SK-N-SH treated with all-trans-retinoic acid at 6 μM for 48 hours (cell line): Measurements from ENCODE around the gene ROBO2.

Experiments used
- ATAC-seq: fragments of 200-7000 bp; cut with Tn5 transposase; 3 replicates; pipeline ENCODE4 v1.9.1; 2020; ENCODE audit warnings: mild to moderate bottlenecking, moderate library complexity
- ARNTL ChIP-seq: fragments of 450-650 bp; formaldehyde crosslinking; IDR thresholded peaks from 2 replicates; pipeline ENCODE4 v1.5.0; 2020; ENCODE audit warnings: low read depth, mild to moderate bottlenecking, moderate library complexity, borderline replicate concordance
- ESRRG ChIP-seq: fragments of 250-450 bp; sonication (Bioruptor Pico); IDR thresholded peaks from 2 replicates; pipeline ENCODE4 v1.6.1; 2021; ENCODE audit warnings: mild to moderate bottlenecking
- GLIS3 ChIP-seq: fragments of 250-450 bp; sonication (Bioruptor Pico); IDR thresholded peaks from 2 replicates; pipeline ENCODE4 v1.5.0; 2020; ENCODE audit warnings: mild to moderate bottlenecking, moderate library complexity
- ISL1 ChIP-seq: fragments of 250-450 bp; sonication (Bioruptor Pico); IDR thresholded peaks from 2 replicates; pipeline ENCODE4 v2.1.2; 2022; ENCODE audit warnings: mild to moderate bottlenecking, moderate library complexity
- PPARA ChIP-seq: fragments of 250-450 bp; sonication (Bioruptor Pico); IDR thresholded peaks from 2 replicates; pipeline ENCODE4 v1.5.0; 2020; ENCODE audit warnings: mild to moderate bottlenecking, borderline replicate concordance
- RARB ChIP-seq: fragments of 250-450 bp; sonication (Bioruptor Pico); IDR thresholded peaks from 2 replicates; pipeline ENCODE4 v1.8.0; 2021; ENCODE audit warnings: mild to moderate bottlenecking, moderate library complexity
- SNAI2 ChIP-seq: fragments of 250-450 bp; sonication (Bioruptor Pico); IDR thresholded peaks from 2 replicates; pipeline ENCODE4 v1.5.0; 2020; ENCODE audit warnings: mild to moderate bottlenecking, moderate library complexity
- TCF4 ChIP-seq: fragments of 250-450 bp; sonication (Bioruptor Pico); IDR thresholded peaks from 2 replicates; pipeline ENCODE4 v1.8.0; 2021; ENCODE audit warnings: mild to moderate bottlenecking, moderate library complexity, borderline replicate concordance
- TOX ChIP-seq: fragments of 250-450 bp; sonication (Bioruptor Pico); IDR thresholded peaks from 2 replicates; pipeline ENCODE4 v1.8.0; 2021; ENCODE audit warnings: mild to moderate bottlenecking, moderate library complexity, borderline replicate concordance
- ZFP30 ChIP-seq: fragments of 450-650 bp; formaldehyde crosslinking; IDR thresholded peaks from 2 replicates; pipeline ENCODE4 v1.5.0; 2022; ENCODE audit warnings: mild to moderate bottlenecking, moderate library complexity
- ZNF8 ChIP-seq: fragments of 450-650 bp; formaldehyde crosslinking; IDR thresholded peaks from 2 replicates; pipeline ENCODE4 v1.5.0; 2020; ENCODE audit warnings: mild to moderate bottlenecking, moderate library complexity
- TF ChIP-seq, protein P1 (sequence below): fragments of 250-450 bp; sonication (Bioruptor Pico); IDR thresholded peaks from 2 replicates; pipeline ENCODE4 v1.5.1; 2021; ENCODE audit warnings: mild to moderate bottlenecking, moderate library complexity
- TF ChIP-seq, protein P2 (sequence below): fragments of 250-450 bp; sonication (Bioruptor Pico); IDR thresholded peaks from 2 replicates; pipeline ENCODE4 v1.5.0; 2020; ENCODE audit warnings: mild to moderate bottlenecking, moderate library complexity
- TF ChIP-seq, protein P3 (sequence below): fragments of 250-450 bp; sonication (Bioruptor Pico); IDR thresholded peaks from 2 replicates; pipeline ENCODE4 v1.8.0; 2021; ENCODE audit warnings: low read depth, mild to moderate bottlenecking, moderate library complexity, borderline replicate concordance
- TF ChIP-seq, protein P4 (sequence below): fragments of 250-450 bp; sonication (Bioruptor Pico); IDR thresholded peaks from 2 replicates; pipeline ENCODE4 v1.5.1; 2020; ENCODE audit warnings: low read depth, mild to moderate bottlenecking, moderate library complexity

ROBO2 gene

DNA sequence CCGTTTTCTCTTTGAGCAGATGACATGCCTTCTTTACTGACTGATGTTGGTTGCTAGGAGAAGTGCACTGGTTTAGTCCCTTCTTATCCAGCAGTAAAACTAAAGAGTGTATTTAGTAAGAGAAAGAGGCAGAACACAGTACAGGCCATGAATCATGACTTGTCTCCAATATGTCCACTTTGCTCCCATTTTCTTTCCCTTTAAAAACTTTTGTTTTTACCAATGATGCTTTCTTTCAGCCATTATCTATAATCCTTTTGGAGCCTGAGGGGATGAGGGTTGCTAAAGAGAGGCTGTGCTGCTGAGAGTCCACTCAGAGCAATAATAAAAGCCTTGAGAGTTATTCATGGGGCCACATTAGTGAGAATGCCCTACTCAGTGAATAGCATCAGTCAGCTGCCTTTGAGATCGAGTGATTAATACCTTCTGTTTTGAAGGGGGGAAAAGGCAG, 12.2 kb downstream of the ROBO2 start:
- no peak for ATAC-seq
- TF ChIP-seq, protein P1, sequence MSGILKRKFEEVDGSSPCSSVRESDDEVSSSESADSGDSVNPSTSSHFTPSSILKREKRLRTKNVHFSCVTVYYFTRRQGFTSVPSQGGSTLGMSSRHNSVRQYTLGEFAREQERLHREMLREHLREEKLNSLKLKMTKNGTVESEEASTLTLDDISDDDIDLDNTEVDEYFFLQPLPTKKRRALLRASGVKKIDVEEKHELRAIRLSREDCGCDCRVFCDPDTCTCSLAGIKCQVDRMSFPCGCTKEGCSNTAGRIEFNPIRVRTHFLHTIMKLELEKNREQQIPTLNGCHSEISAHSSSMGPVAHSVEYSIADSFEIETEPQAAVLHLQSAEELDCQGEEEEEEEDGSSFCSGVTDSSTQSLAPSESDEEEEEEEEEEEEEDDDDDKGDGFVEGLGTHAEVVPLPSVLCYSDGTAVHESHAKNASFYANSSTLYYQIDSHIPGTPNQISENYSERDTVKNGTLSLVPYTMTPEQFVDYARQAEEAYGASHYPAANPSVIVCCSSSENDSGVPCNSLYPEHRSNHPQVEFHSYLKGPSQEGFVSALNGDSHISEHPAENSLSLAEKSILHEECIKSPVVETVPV (CRISPR knock-in tag) = no peak
- TF ChIP-seq GLIS3 (CRISPR knock-in tag) (no peak), ARNTL (no peak), TOX (CRISPR knock-in tag) (no peak), ISL1 (CRISPR knock-in tag) (no peak), ZFP30 (CRISPR knock-in tag) (no peak), ZNF8 (CRISPR knock-in tag) (no peak)
- TF ChIP-seq, protein P2, sequence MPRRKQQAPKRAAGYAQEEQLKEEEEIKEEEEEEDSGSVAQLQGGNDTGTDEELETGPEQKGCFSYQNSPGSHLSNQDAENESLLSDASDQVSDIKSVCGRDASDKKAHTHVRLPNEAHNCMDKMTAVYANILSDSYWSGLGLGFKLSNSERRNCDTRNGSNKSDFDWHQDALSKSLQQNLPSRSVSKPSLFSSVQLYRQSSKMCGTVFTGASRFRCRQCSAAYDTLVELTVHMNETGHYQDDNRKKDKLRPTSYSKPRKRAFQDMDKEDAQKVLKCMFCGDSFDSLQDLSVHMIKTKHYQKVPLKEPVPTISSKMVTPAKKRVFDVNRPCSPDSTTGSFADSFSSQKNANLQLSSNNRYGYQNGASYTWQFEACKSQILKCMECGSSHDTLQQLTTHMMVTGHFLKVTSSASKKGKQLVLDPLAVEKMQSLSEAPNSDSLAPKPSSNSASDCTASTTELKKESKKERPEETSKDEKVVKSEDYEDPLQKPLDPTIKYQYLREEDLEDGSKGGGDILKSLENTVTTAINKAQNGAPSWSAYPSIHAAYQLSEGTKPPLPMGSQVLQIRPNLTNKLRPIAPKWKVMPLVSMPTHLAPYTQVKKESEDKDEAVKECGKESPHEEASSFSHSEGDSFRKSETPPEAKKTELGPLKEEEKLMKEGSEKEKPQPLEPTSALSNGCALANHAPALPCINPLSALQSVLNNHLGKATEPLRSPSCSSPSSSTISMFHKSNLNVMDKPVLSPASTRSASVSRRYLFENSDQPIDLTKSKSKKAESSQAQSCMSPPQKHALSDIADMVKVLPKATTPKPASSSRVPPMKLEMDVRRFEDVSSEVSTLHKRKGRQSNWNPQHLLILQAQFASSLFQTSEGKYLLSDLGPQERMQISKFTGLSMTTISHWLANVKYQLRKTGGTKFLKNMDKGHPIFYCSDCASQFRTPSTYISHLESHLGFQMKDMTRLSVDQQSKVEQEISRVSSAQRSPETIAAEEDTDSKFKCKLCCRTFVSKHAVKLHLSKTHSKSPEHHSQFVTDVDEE (CRISPR knock-in tag) = no peak
- TF ChIP-seq, protein P3, sequence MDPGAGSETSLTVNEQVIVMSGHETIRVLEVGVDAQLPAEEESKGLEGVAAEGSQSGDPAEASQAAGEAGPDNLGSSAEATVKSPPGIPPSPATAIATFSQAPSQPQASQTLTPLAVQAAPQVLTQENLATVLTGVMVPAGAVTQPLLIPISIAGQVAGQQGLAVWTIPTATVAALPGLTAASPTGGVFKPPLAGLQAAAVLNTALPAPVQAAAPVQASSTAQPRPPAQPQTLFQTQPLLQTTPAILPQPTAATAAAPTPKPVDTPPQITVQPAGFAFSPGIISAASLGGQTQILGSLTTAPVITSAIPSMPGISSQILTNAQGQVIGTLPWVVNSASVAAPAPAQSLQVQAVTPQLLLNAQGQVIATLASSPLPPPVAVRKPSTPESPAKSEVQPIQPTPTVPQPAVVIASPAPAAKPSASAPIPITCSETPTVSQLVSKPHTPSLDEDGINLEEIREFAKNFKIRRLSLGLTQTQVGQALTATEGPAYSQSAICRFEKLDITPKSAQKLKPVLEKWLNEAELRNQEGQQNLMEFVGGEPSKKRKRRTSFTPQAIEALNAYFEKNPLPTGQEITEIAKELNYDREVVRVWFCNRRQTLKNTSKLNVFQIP (CRISPR knock-in tag) = no peak
- TF ChIP-seq, protein P4, sequence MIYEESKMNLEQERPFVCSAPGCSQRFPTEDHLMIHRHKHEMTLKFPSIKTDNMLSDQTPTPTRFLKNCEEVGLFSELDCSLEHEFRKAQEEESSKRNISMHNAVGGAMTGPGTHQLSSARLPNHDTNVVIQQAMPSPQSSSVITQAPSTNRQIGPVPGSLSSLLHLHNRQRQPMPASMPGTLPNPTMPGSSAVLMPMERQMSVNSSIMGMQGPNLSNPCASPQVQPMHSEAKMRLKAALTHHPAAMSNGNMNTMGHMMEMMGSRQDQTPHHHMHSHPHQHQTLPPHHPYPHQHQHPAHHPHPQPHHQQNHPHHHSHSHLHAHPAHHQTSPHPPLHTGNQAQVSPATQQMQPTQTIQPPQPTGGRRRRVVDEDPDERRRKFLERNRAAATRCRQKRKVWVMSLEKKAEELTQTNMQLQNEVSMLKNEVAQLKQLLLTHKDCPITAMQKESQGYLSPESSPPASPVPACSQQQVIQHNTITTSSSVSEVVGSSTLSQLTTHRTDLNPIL (CRISPR knock-in tag) = no peak

DNA sequence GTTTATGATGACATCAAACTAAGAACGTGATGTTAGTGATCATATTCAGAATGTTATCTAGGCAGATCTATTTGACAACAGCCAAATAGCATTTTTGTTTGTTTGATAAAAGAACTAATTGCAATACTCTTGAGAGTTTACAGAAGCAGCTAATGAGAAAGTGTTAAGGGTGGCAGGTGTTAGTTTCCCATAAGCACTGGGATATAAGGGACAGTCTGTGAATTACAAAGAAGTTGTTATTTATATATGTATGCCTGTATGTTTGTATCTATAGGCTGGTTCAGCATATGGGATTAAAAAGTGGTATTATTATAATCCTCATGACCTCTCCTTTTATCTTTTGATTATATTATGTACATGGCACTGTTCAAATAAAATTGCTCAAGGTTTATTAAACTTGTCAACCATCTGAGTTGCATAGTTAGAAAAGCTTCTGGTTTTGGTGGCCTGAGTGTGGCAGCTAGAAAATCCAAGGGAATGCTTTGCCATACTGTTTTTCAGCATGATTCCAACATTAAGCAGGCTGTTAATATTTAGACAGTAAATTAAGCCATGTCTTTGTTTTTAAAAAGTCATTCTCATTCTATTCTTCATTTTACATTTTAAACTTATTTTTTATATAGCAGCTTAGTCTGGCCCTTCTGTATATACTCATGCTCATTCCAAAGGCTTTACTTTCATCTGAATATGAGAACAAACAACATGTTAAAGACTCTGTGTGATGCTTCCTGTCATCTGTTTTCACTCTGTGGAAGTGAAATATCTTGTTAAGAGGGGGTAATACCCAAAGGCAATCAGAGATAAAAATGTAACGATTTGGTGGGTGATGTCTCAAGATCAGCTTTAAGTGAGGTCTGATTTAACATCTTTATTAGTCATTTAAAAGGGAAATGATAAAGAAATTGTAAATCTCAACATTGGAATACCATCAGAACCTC, 13.1 kb downstream of the ROBO2 start:
- ATAC-seq = no peak
- TF ChIP-seq GLIS3 (CRISPR knock-in tag) (no peak), TCF4 (CRISPR knock-in tag) (peak; percentile 71)
- TF ChIP-seq, protein P2 (CRISPR knock-in tag) = peak; percentile 16; the same call in 1 of the 2 replicates

DNA sequence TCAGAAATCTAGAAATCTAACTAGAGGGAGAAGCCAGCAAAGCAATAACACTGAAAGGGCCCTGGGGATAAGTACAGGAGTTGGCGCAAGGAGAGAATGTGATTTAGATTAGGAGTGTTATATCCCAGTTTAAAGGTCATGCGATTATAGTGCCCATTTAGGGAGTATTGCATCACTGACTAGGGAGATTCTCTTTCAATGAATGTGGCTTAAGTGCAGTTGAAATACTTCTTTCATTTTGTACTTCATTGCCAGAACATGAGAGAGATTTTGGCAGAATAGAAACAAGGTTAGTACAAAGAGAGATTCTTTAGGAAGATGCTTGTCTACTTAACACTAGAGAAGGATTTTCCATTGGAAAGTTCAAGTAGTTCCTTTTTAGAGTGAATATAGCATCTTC, 13.9 kb downstream of the ROBO2 start:
- no peak for TF ChIP-seq TCF4 (CRISPR knock-in tag)
- TF ChIP-seq ISL1 (CRISPR knock-in tag) = peak; percentile 33; the same call in 1 of the 2 replicates
- ATAC-seq = no peak

DNA sequence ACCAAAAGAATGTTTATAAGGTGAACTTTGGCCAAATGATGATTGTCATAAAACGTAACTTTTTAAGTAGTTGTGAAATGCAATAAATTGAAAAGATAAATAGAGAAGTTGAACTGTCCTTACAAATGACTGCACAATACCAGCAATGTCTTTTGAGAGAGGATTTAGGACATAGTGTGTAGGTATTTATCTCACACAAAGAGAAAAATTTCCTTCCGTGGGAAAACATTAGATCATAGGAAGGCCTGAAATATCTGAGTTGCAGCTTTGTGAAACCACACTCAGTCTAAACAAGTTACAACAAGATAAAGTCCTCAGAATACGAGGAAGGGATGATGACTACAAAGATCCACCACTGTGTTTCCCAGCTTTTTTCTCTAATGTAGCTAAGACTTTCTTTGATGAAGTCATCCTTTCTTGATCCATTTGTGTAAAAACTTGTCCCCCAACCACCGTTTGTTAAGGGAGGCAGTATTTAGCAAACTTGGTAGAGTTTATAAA, 16.0 kb downstream of the ROBO2 start:
- no peak for ATAC-seq
- TF ChIP-seq ZNF8 (CRISPR knock-in tag) = no peak
- TF ChIP-seq SNAI2 (CRISPR knock-in tag) = no peak
- TF ChIP-seq, protein P3 (CRISPR knock-in tag) = no peak
- TF ChIP-seq, protein P1 (CRISPR knock-in tag) = no peak
- no peak for TF ChIP-seq TOX (CRISPR knock-in tag)
- TF ChIP-seq ESRRG (CRISPR knock-in tag) = no peak
- no peak for TF ChIP-seq TCF4 (CRISPR knock-in tag)
- TF ChIP-seq, protein P2 (CRISPR knock-in tag) = no peak
- TF ChIP-seq PPARA (CRISPR knock-in tag) = no peak
- TF ChIP-seq RARB (CRISPR knock-in tag) = no peak
